Tibial nerve (tissue), 4 donors: Measurements from ENCODE around the gene TEAD2. TPM values are rescaled to one million over a fixed set of nuclear protein-coding genes. Genes with fewer than 3 reads are reported as not detected.
A peak's percentile ranks its signal among the peaks of the same experiment; 100 is the strongest.

Source experiments
- DNase-seq, 2 donors: peaks; one replicate each; pipeline ENCODE4 v3.0.0-alpha.2; 2019; ENCODE audit warnings: low spot score in 2 of 2
- H3K27ac ChIP-seq, 4 donors: fragments of 200-600 bp; sonication (generic) in 3 of 4; one replicate each; pipeline ENCODE4 v1.5.1; 2017 to 2019; ENCODE audit warnings: mild to moderate bottlenecking in 1 of 4
- H3K27me3 ChIP-seq, 2 donors: fragments of 200-600 bp; sonication (generic) in 1 of 2; one replicate each; pipeline versions ENCODE4 v1.5.1 to v1.6.0; 2017 to 2019
- H3K36me3 ChIP-seq, 3 donors: fragments of 200-600 bp; sonication (generic); one replicate each; pipeline ENCODE4 v1.5.1; 2018 to 2019
- H3K4me1 ChIP-seq, 4 donors: fragments of 200-600 bp; sonication (generic) in 3 of 4; one replicate each; pipeline ENCODE4 v1.5.1; 2017 to 2019
- H3K4me3 ChIP-seq, 4 donors: fragments of 200-600 bp; sonication (generic) in 3 of 4; one replicate each; pipeline ENCODE4 v1.5.1; 2017 to 2019; ENCODE audit warnings: mild to moderate bottlenecking in 1 of 4, moderate library complexity in 1 of 4
- H3K9me3 ChIP-seq, 4 donors: fragments of 200-600 bp; sonication (generic) in 3 of 4; one replicate each; pipeline ENCODE4 v1.5.1; 2017 to 2019
- EP300 ChIP-seq, 2 donors: sonication (generic); formaldehyde crosslinking; IDR thresholded peaks; one replicate each; pipeline ENCODE4 v1.6.1; 2017; ENCODE audit warnings: antibody characterized with exemption in 2 of 2, mild to moderate bottlenecking in 1 of 2
- POLR2A ChIP-seq, 2 donors: fragments of 450-650 bp; IDR thresholded peaks; one replicate each; pipeline ENCODE4 v1.6.1; 2017; ENCODE audit warnings: antibody characterized with exemption in 2 of 2, mild to moderate bottlenecking in 2 of 2, moderate library complexity in 2 of 2
- WGBS, 2 donors: methylation state at CpG; one replicate each; pipeline ENCODE4 v1.1.5; 2018; 5-methylcytosine and 5-hydroxymethylcytosine counted together
- total RNA-seq, 4 donors: library from RNA; depleted of rRNA; stranded (reverse); fragments of >200 nt; gene quantifications; one replicate each; pipeline ENCODE4 v1.1.0, GENCODE V29; 2016
- TF ChIP-seq, protein P1 (sequence below), 5 experiments: fragments of 200-600 bp in 3 of 5; fragments of 450-650 bp in 2 of 5; sonication (generic) in 3 of 5; IDR thresholded peaks; one replicate each; pipeline ENCODE4 v1.5.1; 2016 to 2019; ENCODE audit warnings: antibody characterized with exemption in 5 of 5, mild to moderate bottlenecking in 3 of 5, moderate library complexity in 2 of 5

TEAD2 gene
- total RNA-seq, 4 donors from 2014 or later = 17.8 to 39.0 (median 21.4) TPM

DNA sequence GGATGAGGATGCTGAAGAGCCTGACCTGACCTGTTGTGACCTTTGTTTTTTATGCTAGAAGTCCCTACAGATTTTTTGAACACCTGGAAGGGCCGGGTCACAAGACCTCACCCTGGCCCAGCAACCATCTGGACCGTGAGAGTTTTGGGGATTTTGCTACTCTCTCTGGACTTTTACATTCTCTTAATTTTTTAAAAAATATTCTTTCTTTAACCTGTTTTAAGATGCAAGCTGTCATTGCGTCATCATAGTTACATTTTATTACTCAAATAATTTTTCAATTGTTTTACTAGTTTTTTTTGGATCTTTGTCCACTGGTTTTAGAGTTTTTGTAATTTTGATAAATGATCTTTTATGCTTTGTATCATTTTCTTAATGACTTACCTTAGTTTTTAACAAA, 9.0 kb upstream of the TEAD2 start:
- H3K27me3 ChIP-seq = no peaks in the 10 kb centered on the region
- TF ChIP-seq EP300 (IDR thresholded peaks at IDR 0.05) (no peak), POLR2A (IDR thresholded peaks at IDR 0.05) (no peak)
- TF ChIP-seq, protein P1, sequence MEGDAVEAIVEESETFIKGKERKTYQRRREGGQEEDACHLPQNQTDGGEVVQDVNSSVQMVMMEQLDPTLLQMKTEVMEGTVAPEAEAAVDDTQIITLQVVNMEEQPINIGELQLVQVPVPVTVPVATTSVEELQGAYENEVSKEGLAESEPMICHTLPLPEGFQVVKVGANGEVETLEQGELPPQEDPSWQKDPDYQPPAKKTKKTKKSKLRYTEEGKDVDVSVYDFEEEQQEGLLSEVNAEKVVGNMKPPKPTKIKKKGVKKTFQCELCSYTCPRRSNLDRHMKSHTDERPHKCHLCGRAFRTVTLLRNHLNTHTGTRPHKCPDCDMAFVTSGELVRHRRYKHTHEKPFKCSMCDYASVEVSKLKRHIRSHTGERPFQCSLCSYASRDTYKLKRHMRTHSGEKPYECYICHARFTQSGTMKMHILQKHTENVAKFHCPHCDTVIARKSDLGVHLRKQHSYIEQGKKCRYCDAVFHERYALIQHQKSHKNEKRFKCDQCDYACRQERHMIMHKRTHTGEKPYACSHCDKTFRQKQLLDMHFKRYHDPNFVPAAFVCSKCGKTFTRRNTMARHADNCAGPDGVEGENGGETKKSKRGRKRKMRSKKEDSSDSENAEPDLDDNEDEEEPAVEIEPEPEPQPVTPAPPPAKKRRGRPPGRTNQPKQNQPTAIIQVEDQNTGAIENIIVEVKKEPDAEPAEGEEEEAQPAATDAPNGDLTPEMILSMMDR (IDR thresholded peaks at IDR 0.05) = no peak
- no peak for DNase-seq
- no peak overlapping the region for H3K27ac ChIP-seq
- no peaks in the 10 kb centered on the region for H3K36me3 ChIP-seq
- H3K9me3 ChIP-seq = peaks cover 0 to 18% (median 4%) of the 10 kb centered on the region in 4 donors
- no peaks in the 10 kb centered on the region for H3K4me1 ChIP-seq
- H3K4me3 ChIP-seq = no peak overlapping the region
- WGBS, 2 donors = 44 to 82% methylated on average over 3 of the region's 3 CpGs

DNA sequence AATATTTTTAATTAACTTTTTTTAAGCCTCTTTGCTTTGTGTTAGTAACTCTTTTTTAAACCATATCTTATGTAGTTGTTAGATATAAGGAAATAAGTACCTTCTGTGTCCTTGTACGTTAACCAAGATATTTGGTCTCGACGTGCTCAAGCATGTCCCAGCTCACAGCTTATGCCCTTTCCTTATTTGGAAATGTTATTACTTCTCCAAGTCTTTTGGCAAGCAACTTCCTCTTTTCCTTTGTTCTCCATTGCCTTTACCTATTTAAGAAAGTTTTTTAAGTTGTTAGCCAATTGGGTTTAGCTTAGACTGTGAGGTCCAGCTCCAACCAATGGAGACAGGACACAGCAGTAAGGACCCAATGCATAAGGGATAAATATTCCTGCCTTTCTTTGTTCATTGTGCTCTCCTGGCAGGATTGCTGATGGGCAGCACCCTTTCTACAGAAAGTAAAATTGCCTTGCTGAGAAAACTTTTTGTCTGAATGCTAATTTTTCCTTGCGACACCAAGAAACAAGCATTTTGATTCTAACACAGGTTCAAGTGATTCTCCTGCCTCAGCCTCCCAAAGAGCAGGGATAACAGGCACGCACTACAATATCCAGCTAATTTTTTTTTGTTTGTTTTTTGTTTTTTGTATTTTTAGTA, 6.6 kb upstream of the TEAD2 start:
- Histone ChIP-seq H3K4me3 (no peak overlapping the region), H3K27ac (no peak overlapping the region), H3K9me3 (peaks cover 0 to 18% (median 4%) of the 10 kb centered on the region in 4 donors), H3K27me3 (no peaks in the 10 kb centered on the region), H3K4me1 (peaks cover 0 to 6% (median 0%) of the 10 kb centered on the region in 4 donors), H3K36me3 (no peaks in the 10 kb centered on the region)
- DNase-seq = no peak
- 89 to 93% methylated on average over 5 of the region's 5 CpGs for WGBS, 2 donors
- TF ChIP-seq EP300 (IDR thresholded peaks at IDR 0.05) = no peak
- TF ChIP-seq, protein P1 (IDR thresholded peaks at IDR 0.05) = no peak
- TF ChIP-seq POLR2A (IDR thresholded peaks at IDR 0.05) = no peak

DNA sequence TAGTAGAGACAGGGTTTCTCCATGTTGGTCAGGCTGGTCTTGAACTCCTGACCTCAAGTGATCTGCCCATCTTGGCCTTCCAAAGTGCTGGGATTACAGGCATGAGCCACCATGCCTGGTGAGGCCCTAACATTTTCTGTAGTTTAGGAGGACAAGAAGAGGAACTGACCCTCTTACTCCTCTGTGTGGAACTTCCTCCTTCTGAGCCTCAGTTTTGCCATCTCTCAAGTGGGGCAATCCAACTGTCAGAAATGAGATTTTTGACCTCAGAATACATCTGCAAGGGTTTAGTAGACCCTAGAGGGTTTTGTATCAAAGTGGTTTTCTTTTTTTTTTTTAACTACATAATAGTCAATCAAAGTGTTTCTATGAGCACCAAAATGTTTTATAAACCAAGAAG, 3.9 kb upstream of the TEAD2 start:
- Histone ChIP-seq H3K9me3 (peaks cover 0 to 18% (median 4%) of the 10 kb centered on the region in 4 donors), H3K4me3 (no peak overlapping the region), H3K4me1 (peaks cover 0 to 29% (median 8%) of the 10 kb centered on the region in 4 donors), H3K36me3 (no peaks in the 10 kb centered on the region), H3K27ac (no peak overlapping the region), H3K27me3 (peaks cover 0 to 4% of the 10 kb centered on the region in 2 donors)
- TF ChIP-seq POLR2A (IDR thresholded peaks at IDR 0.05) = no peak
- DNase-seq = no peak

DNA sequence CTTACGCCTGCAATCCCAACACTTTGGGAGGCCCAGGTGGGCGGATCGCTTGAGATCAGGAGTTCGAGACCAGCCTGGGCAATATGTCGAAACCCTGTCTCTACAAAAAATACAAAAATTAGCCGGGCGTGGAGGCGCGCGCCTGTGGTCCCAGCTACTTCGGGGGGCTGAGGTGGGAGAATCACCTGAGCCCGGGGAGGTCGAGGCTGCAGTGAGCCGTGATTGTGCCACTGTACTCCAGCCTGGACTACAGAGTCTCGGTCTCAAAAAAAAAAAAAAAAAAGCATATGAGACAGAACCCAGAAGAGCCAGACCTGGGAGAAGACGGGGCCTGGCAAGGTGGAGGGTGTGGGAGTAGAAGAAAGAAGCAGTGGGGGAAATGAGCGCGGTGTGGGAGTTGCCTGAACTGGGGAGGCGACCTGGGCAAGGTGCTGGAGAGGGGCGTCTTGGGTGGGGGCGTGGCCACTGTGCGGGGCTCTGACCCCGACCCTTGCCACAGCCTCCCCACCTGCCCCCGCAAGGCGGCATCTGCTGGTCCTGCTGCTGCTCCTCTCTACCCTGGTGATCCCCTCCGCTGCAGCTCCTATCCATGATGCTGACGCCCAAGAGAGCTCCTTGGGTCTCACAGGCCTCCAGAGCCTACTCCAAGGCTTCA, 2.0 kb upstream of the TEAD2 start:
- TF ChIP-seq EP300 (IDR thresholded peaks at IDR 0.05) (no peak), POLR2A (IDR thresholded peaks at IDR 0.05) (no peak)
- TF ChIP-seq, protein P1 (IDR thresholded peaks at IDR 0.05) = no peak
- WGBS, 2 donors = 72 to 74% methylated on average over 27 of the region's 27 CpGs
- peak overlapping the region in 3 of 4 donors; percentile 9 to 97 (median 59) for H3K27ac ChIP-seq
- H3K4me1 ChIP-seq = peaks cover 0 to 34% (median 8%) of the 10 kb centered on the region in 4 donors
- peaks cover 0 to 4% of the 10 kb centered on the region in 2 donors for H3K27me3 ChIP-seq
- H3K9me3 ChIP-seq = peaks cover 0 to 5% (median 2%) of the 10 kb centered on the region in 4 donors
- H3K4me3 ChIP-seq = peak overlapping the region in 3 of 4 donors; percentile 15 to 85 (median 53)
- no peak for DNase-seq
- peaks cover 0 to 9% (median 0%) of the 10 kb centered on the region in 3 donors for H3K36me3 ChIP-seq

DNA sequence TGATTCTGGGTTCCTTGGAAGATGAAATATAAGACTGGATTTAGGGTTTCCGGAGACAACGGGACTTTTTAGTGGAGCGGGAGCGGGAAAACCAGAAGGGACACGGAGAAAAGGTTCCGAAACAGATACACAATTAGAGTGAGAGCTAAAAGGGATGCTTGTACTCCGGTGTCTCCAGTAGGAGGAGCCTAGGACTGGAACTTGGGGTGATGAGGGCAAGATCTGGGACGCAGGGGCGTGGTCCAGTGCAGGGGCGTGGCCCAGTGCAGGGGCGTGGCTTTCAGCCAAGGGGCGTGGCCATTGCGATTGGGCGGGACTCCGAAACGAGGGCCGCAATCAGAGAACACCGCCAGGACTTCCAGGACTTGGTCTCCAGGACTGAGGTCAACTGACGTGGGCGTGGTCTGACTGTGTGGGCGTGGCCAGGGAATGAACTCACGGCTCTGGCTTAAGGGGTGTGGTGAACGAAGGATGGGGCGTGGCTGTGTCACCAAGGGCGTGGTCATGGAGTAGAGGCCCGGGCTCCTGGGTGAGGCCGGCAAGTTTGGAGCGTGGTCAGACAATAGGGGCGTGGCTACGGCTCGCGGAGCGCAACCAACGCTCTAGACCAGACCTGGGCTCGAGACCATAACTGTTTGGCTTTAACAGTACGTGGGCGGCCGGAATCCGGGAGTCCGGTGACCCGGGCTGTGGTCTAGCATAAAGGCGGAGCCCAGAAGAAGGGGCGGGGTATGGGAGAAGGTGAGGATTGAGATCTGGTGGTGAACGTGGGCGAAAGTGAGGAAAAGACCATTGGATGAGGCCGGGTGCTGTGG, 1.3 kb upstream of the TEAD2 start, which contains the start of gene DKKL1:
DKKL1 (plus strand) TSS at position 610 of the 815 bp plus-strand sequence; CDS start at position 732, 122 bp downstream.
- Histone ChIP-seq H3K4me3 (peak within 1 kb of the TSS; percentile 40 to 85 (median 68)), H3K9me3 (no peaks in the 10 kb centered on the region), H3K36me3 (peaks cover 0 to 16% (median 0%) of the 10 kb centered on the region in 3 donors), H3K27me3 (peaks cover 0 to 4% of the 10 kb centered on the region in 2 donors), H3K4me1 (peaks cover 0 to 34% (median 8%) of the 10 kb centered on the region in 4 donors), H3K27ac (peak within 1 kb of the TSS; percentile 88 to 97 (median 92))
- DNase-seq = peak; percentile 100
- peak in 1 of 2 donors; percentile 72 for TF ChIP-seq POLR2A (IDR thresholded peaks at IDR 0.05)
- peak; percentile 15 to 91 for TF ChIP-seq EP300 (IDR thresholded peaks at IDR 0.05)
- TF ChIP-seq, protein P1 (IDR thresholded peaks at IDR 0.05) = peak in 4 of 5 experiments; percentile 5 to 37 (median 32)
- WGBS, 2 donors = 1 to 2% methylated on average over 45 to 46 of the region's 46 CpGs
